Limb (tissue), 2 donors: ENCODE measurements around the gene NEAT1.

ENCODE experiments used
- DNase-seq, 2 donors: peaks; one replicate each; pipeline ENCODE4 v3.0.0-alpha.2; 2016; ENCODE audit errors: extremely low spot score in 2 of 2

NEAT1 gene

GRCh38 chr11:65389294-65389980 lies 33.2 kb upstream of the NEAT1 start:
- peak in 1 of 2 donors; percentile 27 for DNase-seq

GRCh38 chr11:65390099-65390941 lies 32.3 kb upstream of the NEAT1 start:
- DNase-seq, result peak in 1 of 2 donors; percentile 58

GRCh38 chr11:65390996-65391395 lies 31.6 kb upstream of the NEAT1 start:
- no peak for DNase-seq

- peak in 1 of 2 donors; percentile 21 for DNase-seq
These were observed 30.3 kb upstream of the NEAT1 start for GRCh38 chr11:65392186-65392829.

GRCh38 chr11:65392899-65393298 lies 29.7 kb upstream of the NEAT1 start:
- no peak for DNase-seq

- peak in 1 of 2 donors; percentile 27 for DNase-seq
These were observed 29.0 kb upstream of the NEAT1 start for GRCh38 chr11:65393513-65394079.

GRCh38 chr11:65394125-65394536 lies 28.5 kb upstream of the NEAT1 start:
- DNase-seq, result no peak

- no peak for DNase-seq
These were observed 26.6 kb upstream of the NEAT1 start for GRCh38 chr11:65395961-65396530.

- DNase-seq, result no peak
These were observed 25.5 kb upstream of the NEAT1 start for GRCh38 chr11:65396769-65397745.

GRCh38 chr11:65398362-65398910 lies 24.2 kb upstream of the NEAT1 start:
- no peak for DNase-seq

GRCh38 chr11:65399249-65399648 lies 23.3 kb upstream of the NEAT1 start:
- DNase-seq, result no peak

- no peak for DNase-seq
These were observed 22.8 kb upstream of the NEAT1 start for GRCh38 chr11:65399845-65400244.

GRCh38 chr11:65400307-65401072 lies 22.1 kb upstream of the NEAT1 start:
- no peak for DNase-seq

GRCh38 chr11:65401073-65401802 lies 21.4 kb upstream of the NEAT1 start:
- no peak for DNase-seq

GRCh38 chr11:65401803-65402248 lies 20.8 kb upstream of the NEAT1 start:
- DNase-seq, result no peak

- DNase-seq, result no peak
These were observed 19.8 kb upstream of the NEAT1 start for GRCh38 chr11:65402790-65403189.

GRCh38 chr11:65403607-65404121 lies 18.9 kb upstream of the NEAT1 start:
- DNase-seq, result no peak

- no peak for DNase-seq
These were observed 18.4 kb upstream of the NEAT1 start for GRCh38 chr11:65404210-65404609.
